GM13977 (cell line): ENCODE measurements around the gene CPED1.

Experiments used
- DNase-seq: peaks from one replicate; pipeline ENCODE4 v3.0.0; 2012; ENCODE audit warnings: low spot score
- in situ Hi-C: fragments of 300-500 bp; cut with MboI; formaldehyde crosslinking; loops from one replicate; pipeline ENCODE4 v1.12.0; 2022; ENCODE audit warnings: low sequenced_read_pairs, low pct_unique_long_range_greater_than_20kb, mixed read lengths, inconsistent platforms; ENCODE audit not compliant: unreplicated experiment
- TF ChIP-seq, protein P1 (sequence below): IDR thresholded peaks from 2 replicates; pipeline ENCODE4 v1.5.1; 2012; ENCODE audit warnings: mild to moderate bottlenecking, control low read depth; ENCODE audit not compliant: insufficient read depth; ENCODE audit errors: extremely low read depth, missing control alignments

CPED1 gene

DNA sequence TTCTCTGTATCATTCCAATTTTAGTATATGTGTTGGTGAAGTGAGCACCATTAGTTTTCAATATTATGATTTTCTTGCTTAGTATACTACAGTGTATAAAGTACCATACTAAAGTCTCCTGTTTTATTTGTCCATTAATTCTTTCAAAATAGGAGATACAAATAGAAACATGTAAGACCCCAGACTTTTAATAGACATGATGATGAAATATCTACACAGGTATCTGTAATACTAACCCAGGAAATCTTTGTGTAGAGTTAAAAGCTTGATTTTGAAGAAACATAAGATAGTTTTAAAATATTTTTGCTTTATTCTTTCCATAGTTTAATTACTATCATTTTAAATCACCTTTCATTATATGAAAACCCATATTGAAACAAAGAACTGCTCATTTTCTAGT, 206.5 kb downstream of the CPED1 start:
- TF ChIP-seq, protein P1, sequence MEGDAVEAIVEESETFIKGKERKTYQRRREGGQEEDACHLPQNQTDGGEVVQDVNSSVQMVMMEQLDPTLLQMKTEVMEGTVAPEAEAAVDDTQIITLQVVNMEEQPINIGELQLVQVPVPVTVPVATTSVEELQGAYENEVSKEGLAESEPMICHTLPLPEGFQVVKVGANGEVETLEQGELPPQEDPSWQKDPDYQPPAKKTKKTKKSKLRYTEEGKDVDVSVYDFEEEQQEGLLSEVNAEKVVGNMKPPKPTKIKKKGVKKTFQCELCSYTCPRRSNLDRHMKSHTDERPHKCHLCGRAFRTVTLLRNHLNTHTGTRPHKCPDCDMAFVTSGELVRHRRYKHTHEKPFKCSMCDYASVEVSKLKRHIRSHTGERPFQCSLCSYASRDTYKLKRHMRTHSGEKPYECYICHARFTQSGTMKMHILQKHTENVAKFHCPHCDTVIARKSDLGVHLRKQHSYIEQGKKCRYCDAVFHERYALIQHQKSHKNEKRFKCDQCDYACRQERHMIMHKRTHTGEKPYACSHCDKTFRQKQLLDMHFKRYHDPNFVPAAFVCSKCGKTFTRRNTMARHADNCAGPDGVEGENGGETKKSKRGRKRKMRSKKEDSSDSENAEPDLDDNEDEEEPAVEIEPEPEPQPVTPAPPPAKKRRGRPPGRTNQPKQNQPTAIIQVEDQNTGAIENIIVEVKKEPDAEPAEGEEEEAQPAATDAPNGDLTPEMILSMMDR, result no peak
- no peak for DNase-seq
- in situ Hi-C loops, result no loop called here

DNA sequence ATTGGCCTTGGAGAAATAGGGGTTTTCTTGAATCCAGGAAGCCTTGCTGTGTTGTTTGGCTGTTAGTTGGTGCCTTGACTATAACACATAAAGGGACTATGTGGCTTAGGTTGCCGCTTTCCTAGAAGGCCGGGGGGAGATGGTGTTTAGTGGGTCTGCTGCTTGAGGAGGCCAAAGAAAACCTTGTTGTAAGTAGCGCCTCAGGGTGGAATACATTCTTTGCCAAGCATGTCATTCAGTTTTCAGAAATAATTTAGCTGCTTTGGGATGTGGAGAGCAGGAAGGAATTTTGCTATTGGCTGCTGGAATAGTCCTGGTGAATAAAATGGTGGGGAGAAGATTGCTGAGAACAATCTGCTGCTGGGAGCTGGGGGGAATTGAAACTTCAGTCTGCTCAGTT, 207.4 kb downstream of the CPED1 start:
- DNase-seq, result no peak
- in situ Hi-C loops, result no loop called here
- TF ChIP-seq, protein P1, result no peak

DNA sequence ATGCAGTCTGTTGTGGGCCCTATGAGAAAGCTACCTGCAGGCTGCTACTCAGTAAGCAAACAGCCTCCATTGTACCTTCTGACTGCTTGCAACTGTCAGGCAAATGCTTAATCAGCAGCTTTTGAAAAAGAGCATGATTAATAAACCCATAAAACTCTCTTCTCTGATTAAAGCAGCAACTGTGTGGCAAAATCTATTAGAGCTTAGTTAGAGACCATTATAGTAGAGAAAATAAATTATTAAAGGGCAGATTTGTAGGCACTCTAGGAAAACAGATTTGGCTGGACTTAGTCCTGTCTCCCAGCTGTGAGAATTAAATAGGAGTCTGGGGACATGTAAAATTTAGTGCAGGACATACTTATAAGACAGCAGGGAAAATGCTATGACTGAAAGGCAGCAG, 207.8 kb downstream of the CPED1 start:
- TF ChIP-seq, protein P1, result no peak
- DNase-seq, result no peak
- in situ Hi-C loops, result no loop called here

DNA sequence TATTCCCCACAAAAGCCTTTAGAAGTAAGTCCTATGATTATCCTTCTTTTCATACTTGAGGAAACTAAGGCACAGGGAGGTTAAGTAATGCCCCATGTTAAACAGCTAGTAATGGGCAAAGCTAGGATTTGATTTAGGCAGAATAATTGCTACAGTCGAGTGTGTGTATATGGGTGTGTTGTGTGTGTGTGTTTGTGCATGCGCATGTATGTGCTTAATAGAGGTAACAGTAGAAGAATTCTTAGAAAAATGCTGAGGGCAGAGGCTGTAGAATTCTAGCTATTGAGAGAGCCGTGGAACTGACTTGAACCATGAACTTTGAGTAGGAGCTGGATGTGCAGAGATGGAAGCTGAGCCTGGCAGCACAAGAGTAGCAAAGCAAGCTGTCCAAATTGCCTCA, 208.9 kb downstream of the CPED1 start:
- TF ChIP-seq, protein P1, result no peak
- DNase-seq, result no peak
- in situ Hi-C loops, result no loop called here

DNA sequence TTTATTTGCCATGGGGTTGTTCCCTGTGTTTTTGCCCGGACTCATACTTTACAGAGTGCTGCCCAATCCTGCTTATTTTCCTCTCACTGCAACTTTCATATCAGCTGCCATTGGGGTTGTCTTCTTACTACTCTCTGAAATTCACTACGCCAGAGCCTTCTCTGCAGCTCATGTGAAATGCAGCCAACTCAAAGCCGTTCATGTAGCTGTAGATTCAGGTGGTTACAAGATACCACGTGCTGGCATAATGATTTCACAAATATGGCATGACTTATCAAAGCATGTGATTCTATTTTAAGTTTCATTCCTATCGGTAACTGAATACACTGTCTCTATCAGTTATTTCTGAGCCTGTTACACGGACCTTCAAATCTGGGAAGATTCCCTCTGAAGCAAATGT, 210.0 kb downstream of the CPED1 start:
- in situ Hi-C loops, result no loop called here
- TF ChIP-seq, protein P1, result no peak
- no peak for DNase-seq

DNA sequence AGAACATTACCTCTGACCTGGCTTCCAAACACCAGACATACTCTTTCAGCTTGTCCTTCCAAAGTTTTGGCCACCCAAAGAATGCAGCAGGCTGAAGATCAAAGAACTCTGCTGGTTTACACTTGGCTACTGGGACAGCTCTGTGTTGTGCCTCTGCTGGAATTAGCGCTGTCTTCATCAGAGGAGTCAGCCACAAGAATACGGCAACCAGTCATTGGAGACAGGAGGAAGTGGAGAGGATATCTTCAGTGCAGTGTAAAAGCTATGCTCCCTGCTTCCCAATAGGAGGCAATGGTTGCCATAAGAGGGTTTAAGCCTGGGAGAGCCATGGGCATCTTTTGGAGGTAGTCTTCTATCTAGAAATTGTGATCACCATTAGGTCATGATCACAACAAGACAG, 213.6 kb downstream of the CPED1 start:
- no peak for DNase-seq
- in situ Hi-C loops, result no loop called here
- TF ChIP-seq, protein P1, result no peak

DNA sequence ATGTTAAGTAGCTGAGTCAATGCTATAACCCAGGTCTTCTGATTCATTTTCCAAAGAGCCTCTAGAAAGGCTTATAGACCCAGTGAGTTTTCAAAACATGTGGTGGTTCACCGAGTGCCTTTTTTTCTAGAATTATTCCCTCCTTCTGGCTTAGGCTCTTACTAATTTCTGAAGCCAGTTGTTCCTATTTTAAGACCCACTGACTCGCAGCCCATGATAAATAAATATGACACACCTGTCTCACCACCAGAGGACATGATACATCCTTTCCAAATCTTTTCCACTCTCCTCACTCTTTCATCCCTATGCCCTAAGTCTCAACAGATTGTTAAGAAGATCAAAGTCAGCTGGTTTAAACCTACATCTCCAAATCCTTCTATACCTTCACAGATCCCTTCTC, 214.3 kb downstream of the CPED1 start:
- DNase-seq, result no peak
- in situ Hi-C loops, result no loop called here

More for the DNA sequence above, 214.3 kb downstream of the CPED1 start:
- TF ChIP-seq, protein P1, result no peak
